Measurements from ENCODE around the gene GFRA1. TPM values are rescaled to one million over a fixed set of nuclear protein-coding genes. Genes with fewer than 3 reads are reported as not detected.

GFRA1 gene
- total RNA-seq, 2 donors from 2014 or later: 1.6 to 3.1 TPM

- H3K4me1 Mint-ChIP-seq: peaks cover 10% of the 10 kb centered on the region
- DNase-seq: no peak
- H3K9ac ChIP-seq (ENCODE audit: extremely low read depth, low read length, poor library complexity, severe bottlenecking): no peak overlapping the region
Observed at GRCh38 chr10:116071453-116072148, 201.4 kb downstream of the GFRA1 start.

DNA sequence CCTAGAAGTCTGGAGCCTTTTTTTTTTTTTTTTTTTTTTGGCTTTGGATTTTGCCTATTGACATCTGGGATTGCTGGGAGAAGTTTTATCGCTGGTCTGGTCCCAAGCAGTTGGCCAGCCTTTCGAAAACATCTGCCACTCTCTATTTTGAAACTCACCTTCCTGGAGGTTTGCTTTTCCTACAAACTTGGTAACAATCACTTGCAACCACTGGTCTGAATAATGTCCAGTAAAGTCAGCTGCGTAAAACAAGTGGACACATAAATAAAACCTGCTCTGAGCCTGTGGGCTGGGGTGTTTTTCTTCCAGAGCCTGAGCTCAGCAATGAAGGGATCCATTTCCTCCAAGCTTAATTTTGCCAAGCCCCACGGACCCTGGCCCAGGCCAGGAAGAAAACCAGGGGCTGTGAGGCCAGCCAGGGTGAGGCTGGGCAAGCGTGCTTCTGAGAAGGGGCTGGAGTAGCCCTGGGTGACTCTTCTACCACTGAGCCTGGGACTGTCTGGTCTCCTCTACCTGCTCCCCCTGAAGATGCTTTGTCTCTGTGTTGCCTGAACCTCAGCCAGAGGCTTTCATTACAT lies 202.2 kb downstream of the GFRA1 start:
- no peak overlapping the region for H3K27ac ChIP-seq (ENCODE audit: low read depth, low read length)
- H3K4me1 ChIP-seq (ENCODE audit: control insufficient read depth, insufficient read depth, low read length): no peaks in the 10 kb centered on the region
- no peak for DNase-seq
- peaks cover 10% of the 10 kb centered on the region for H3K4me1 Mint-ChIP-seq
- H3K36me3 Mint-ChIP-seq (ENCODE audit: low read depth): no peaks in the 10 kb centered on the region
- TF ChIP-seq, protein P1, sequence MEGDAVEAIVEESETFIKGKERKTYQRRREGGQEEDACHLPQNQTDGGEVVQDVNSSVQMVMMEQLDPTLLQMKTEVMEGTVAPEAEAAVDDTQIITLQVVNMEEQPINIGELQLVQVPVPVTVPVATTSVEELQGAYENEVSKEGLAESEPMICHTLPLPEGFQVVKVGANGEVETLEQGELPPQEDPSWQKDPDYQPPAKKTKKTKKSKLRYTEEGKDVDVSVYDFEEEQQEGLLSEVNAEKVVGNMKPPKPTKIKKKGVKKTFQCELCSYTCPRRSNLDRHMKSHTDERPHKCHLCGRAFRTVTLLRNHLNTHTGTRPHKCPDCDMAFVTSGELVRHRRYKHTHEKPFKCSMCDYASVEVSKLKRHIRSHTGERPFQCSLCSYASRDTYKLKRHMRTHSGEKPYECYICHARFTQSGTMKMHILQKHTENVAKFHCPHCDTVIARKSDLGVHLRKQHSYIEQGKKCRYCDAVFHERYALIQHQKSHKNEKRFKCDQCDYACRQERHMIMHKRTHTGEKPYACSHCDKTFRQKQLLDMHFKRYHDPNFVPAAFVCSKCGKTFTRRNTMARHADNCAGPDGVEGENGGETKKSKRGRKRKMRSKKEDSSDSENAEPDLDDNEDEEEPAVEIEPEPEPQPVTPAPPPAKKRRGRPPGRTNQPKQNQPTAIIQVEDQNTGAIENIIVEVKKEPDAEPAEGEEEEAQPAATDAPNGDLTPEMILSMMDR (conservative IDR thresholded peaks at IDR 0.05): no peak
- H3K4me3 ChIP-seq (ENCODE audit: low read length): no peak overlapping the region
- H3K27me3 ChIP-seq (ENCODE audit: control insufficient read depth, insufficient read depth, low read length, poor library complexity, severe bottlenecking): no peaks in the 10 kb centered on the region
- no peak overlapping the region for H3K27ac Mint-ChIP-seq
- H3K9me3 Mint-ChIP-seq: no peaks in the 10 kb centered on the region
- 89 to 95% methylated on average over 3 to 5 of the region's 5 CpGs for WGBS, 2 experiments (ENCODE audit: insufficient coverage in 1 of 2, insufficient read length in 1 of 2)
- no peaks in the 10 kb centered on the region for H3K9me3 ChIP-seq (ENCODE audit: control insufficient read depth, low read length)
- no peak overlapping the region for H3K4me3 Mint-ChIP-seq
- no peaks in the 10 kb centered on the region for H3K36me3 ChIP-seq (ENCODE audit: control insufficient read depth, insufficient read depth, low read length)
- no peak overlapping the region for H3K9ac ChIP-seq (ENCODE audit: extremely low read depth, low read length, poor library complexity, severe bottlenecking)
- H3K27me3 Mint-ChIP-seq (ENCODE audit: insufficient read depth): no peaks in the 10 kb centered on the region

More at GRCh38 chr10:116071453-116072148, 201.4 kb downstream of the GFRA1 start:
- no peaks in the 10 kb centered on the region for H3K9me3 ChIP-seq (ENCODE audit: control insufficient read depth, low read length)
- no peaks in the 10 kb centered on the region for H3K36me3 ChIP-seq (ENCODE audit: control insufficient read depth, insufficient read depth, low read length)
- no peak overlapping the region for H3K27ac ChIP-seq (ENCODE audit: low read depth, low read length)
- 98 to 100% methylated on average over 4 of the region's 5 CpGs for WGBS, 2 experiments (ENCODE audit: insufficient coverage in 1 of 2, insufficient read length in 1 of 2)
- H3K27me3 ChIP-seq (ENCODE audit: control insufficient read depth, insufficient read depth, low read length, poor library complexity, severe bottlenecking): no peaks in the 10 kb centered on the region
- Mint-ChIP-seq H3K27me3 (ENCODE audit: insufficient read depth) (no peaks in the 10 kb centered on the region), H3K27ac (no peak overlapping the region), H3K9me3 (no peaks in the 10 kb centered on the region), H3K36me3 (ENCODE audit: low read depth) (no peaks in the 10 kb centered on the region), H3K4me3 (no peak overlapping the region)
- H3K4me1 ChIP-seq (ENCODE audit: control insufficient read depth, insufficient read depth, low read length): no peaks in the 10 kb centered on the region
- TF ChIP-seq, protein P1 (conservative IDR thresholded peaks at IDR 0.05): no peak
- no peak overlapping the region for H3K4me3 ChIP-seq (ENCODE audit: low read length)

GRCh38 chr10:116069856-116070255 lies 203.2 kb downstream of the GFRA1 start:
- Histone ChIP-seq H3K27ac (ENCODE audit: low read depth, low read length) (no peak overlapping the region), H3K9me3 (ENCODE audit: control insufficient read depth, low read length) (no peaks in the 10 kb centered on the region), H3K27me3 (ENCODE audit: control insufficient read depth, insufficient read depth, low read length, poor library complexity, severe bottlenecking) (no peaks in the 10 kb centered on the region), H3K4me3 (ENCODE audit: low read length) (no peak overlapping the region), H3K4me1 (ENCODE audit: control insufficient read depth, insufficient read depth, low read length) (no peaks in the 10 kb centered on the region), H3K36me3 (ENCODE audit: control insufficient read depth, insufficient read depth, low read length) (no peaks in the 10 kb centered on the region), H3K9ac (ENCODE audit: extremely low read depth, low read length, poor library complexity, severe bottlenecking) (no peak overlapping the region)
- Mint-ChIP-seq H3K4me3 (no peak overlapping the region), H3K9me3 (no peaks in the 10 kb centered on the region), H3K36me3 (ENCODE audit: low read depth) (no peaks in the 10 kb centered on the region), H3K27ac (no peak overlapping the region), H3K4me1 (peaks cover 10% of the 10 kb centered on the region), H3K27me3 (ENCODE audit: insufficient read depth) (no peaks in the 10 kb centered on the region)
- no peak for DNase-seq
- TF ChIP-seq, protein P1 (conservative IDR thresholded peaks at IDR 0.05): no peak
- 81 to 95% methylated on average over 3 to 5 of the region's 5 CpGs for WGBS, 2 experiments (ENCODE audit: insufficient coverage in 1 of 2, insufficient read length in 1 of 2)
